Neural progenitor cell (in vitro differentiated cells): ENCODE data around the gene FBL.

ENCODE experiments used
- EZH2 ChIP-seq: fragments of 200-600 bp; sonication (generic); IDR thresholded peaks from 2 replicates; pipeline ENCODE4 v1.6.1; 2017; ENCODE audit warnings: antibody characterized with exemption, mild to moderate bottlenecking, moderate library complexity
- TF ChIP-seq, protein P1 (sequence below): fragments of 200-600 bp; sonication (generic); IDR thresholded peaks from 2 replicates; pipeline ENCODE4 v1.5.1; 2017; ENCODE audit warnings: antibody characterized with exemption, mild to moderate bottlenecking

DNA sequence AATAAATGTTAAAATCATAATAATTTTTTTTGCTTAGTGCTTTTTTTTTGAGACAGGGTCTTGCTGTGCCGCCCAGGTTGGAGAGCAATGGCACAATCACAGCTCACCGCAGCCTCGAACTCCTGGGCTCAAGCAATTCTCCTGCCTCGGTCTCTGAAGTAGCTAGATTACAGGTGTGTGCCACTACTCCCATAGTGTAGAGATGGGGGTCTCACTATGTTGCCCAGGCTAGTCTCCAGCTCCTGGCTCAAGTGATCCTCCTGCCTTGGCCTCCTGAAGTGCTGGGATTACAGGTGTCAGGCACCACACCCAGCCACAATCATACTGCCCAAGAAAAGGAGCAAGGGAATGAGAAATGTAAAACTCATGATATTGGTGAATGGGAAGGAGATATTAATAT, 5.1 kb downstream of the FBL start:
- TF ChIP-seq, protein P1, sequence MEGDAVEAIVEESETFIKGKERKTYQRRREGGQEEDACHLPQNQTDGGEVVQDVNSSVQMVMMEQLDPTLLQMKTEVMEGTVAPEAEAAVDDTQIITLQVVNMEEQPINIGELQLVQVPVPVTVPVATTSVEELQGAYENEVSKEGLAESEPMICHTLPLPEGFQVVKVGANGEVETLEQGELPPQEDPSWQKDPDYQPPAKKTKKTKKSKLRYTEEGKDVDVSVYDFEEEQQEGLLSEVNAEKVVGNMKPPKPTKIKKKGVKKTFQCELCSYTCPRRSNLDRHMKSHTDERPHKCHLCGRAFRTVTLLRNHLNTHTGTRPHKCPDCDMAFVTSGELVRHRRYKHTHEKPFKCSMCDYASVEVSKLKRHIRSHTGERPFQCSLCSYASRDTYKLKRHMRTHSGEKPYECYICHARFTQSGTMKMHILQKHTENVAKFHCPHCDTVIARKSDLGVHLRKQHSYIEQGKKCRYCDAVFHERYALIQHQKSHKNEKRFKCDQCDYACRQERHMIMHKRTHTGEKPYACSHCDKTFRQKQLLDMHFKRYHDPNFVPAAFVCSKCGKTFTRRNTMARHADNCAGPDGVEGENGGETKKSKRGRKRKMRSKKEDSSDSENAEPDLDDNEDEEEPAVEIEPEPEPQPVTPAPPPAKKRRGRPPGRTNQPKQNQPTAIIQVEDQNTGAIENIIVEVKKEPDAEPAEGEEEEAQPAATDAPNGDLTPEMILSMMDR, result no peak
- no peak for TF ChIP-seq EZH2
